Activated T-cell treated with anti-CD3 and anti-CD28 coated beads for 24 hours (primary cell): ENCODE results near the gene IGF2BP2.
"Not testable (repeated sequence)": the region's sequence is repeated elsewhere in the genome, so short reads cannot be mapped to it uniquely, and the experiment has no call there.

Experiments used
- DNase-seq: peaks from one replicate; pipeline ENCODE4 v3.0.0-alpha.2; 2020; ENCODE audit warnings: low read depth

IGF2BP2 gene

GRCh38 chr3:185837414-185837813 is 12.6 kb upstream of the IGF2BP2 start:
- no peak for DNase-seq

- no peak for DNase-seq
Observed at GRCh38 chr3:185831990-185832389, 7.1 kb upstream of the IGF2BP2 start.

- DNase-seq = no peak
Observed at GRCh38 chr3:185831195-185831594, 6.4 kb upstream of the IGF2BP2 start.

- no peak for DNase-seq
Observed at GRCh38 chr3:185830018-185830797, 5.4 kb upstream of the IGF2BP2 start.

DNA sequence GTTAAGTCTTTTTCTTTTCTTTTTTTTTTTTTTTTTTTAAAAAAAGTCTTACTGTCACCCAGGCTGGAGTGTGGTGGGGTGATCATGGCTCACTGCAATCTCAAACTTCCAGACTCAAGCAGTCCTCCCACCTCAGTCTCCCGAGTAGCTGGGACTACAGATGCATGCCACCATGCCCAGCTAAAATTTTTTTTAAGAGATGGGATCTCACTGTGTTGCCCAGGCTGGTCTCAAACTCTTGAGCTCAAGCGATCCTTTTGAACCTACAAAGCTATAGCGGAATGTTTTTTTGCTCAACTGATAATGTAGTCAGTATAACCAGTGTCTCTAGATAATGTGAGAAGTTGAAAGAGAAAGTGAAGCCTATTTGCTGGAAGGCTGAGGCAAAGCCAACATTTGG is 3.9 kb upstream of the IGF2BP2 start:
- DNase-seq = no peak

DNA sequence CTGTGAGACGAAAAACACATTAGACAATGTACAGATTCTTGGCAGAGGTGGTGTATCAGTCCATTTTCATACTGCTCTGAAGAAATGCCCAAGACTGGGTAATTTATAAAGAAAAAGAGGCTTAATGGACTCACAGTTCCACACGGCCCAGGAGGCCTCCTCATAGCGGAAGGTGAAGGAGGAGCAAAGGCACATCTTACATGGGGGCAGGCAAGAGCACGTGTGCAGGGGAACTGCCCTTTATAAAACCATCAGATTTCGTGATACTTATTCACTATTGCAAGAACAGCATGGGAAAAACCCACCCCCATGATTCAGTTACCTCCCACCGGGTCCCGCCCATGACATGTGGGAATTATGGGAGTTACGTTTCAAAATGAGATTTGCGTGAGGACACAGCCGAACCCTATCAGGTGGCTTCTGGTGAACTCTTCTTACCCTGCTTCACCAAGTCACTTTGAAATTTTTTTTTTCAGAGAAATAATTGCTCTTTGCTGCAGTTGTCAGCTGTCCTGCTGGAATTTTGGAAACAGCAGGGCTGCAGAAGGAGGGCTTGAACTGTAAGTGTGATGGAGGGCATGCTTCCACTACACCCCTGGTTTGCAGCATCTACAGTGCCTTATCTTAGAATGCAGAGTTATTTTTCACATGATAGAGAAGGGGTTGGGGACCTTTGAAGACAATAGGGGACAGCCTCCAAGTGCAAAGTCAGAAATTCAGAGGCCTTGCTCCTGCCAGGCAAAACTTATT is 2.9 kb upstream of the IGF2BP2 start:
- DNase-seq = no peak

DNA sequence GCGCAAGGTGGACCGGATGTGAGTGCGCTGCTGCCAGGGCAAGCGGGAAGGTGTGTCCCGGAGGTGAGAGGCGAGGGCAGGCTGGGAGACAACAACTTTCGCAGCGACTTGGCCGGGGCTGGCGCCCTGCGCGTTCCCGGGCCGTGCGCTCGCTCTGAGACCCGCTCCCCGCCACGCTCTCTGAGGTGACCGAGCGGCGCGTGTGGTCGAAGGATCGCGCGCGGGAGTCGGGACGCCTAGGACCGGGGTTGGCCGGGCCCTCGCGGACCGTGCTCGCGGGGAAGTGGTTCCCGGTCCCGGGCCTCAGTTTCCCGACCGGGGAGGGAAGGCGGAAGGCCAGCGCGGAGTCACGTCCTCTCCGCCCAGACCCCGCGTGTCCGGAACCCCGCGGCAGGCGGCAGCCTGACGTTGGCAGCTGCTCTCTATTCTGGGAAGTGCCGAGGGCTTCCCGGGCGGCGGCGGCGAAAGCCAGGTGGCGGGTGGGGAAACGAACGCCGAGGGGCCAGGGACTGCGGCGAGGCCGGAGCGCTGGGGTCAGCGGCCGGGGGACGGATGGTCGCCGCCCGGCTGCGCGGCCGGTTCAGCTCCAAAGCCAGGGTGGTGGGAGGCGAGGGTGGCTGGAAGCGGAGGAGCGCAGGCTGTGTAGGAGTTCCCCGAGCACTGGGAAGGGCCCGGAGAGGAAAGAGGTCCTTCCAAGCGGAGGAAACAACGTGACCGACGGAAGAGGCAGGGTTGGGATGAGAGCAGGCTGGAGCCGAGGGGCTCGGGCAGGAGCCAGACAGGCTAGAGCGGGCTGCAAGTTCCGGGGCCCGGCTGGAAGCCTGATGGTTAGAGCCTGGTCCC is 1.0 kb upstream of the IGF2BP2 start:
- peak; percentile 11 for DNase-seq

GRCh38 chr3:185824051-185825005 is 514 bp downstream of the IGF2BP2 start:
- DNase-seq = no peak

DNA sequence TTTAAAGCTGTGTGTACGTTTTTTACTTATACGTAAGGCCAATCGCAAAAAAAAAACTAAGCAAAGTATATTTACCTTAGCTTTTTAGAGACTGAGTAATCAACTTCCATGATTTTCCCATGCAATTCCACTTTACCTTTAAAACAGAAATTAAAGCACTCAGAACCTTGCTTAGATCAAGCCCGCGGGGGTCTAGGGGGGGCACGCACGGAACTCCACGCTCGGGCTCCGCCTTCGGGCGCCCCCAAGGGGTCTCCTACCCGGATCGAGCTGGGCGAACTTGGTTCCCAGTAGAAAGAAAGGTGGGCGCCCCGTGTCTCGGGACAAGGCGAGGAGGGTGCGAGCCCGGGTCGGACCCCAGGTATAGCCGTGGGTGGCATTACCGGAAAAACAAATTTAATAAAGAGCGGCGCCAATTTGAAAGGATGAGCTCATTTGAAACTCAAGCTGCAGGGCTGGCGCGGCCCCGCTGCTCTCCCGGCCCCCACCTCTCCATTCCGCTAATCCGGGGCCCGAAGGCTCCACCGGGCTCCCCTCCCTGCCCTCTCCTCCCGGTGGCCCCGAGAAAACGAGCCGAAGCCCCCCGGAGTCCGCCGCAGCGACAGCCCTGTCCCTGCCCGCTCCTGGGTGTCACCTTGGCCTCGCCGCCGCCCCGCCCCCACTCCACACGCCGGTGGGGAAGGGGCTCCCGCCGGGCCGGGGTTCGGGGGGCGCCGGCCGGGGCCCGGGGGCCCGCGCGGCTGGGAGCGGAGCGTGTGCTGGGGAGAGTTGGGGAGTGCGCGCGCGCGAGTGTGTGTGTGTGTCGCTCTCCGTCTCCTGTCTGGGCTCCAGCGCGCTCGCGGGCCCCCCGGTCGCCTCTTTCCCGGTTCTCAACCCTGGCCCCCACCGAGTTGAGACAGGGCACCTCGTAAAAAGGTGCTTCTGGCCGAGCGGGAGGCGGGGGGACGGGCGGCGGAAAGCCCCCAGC is 1.5 kb downstream of the IGF2BP2 start:
- DNase-seq = no peak

DNA sequence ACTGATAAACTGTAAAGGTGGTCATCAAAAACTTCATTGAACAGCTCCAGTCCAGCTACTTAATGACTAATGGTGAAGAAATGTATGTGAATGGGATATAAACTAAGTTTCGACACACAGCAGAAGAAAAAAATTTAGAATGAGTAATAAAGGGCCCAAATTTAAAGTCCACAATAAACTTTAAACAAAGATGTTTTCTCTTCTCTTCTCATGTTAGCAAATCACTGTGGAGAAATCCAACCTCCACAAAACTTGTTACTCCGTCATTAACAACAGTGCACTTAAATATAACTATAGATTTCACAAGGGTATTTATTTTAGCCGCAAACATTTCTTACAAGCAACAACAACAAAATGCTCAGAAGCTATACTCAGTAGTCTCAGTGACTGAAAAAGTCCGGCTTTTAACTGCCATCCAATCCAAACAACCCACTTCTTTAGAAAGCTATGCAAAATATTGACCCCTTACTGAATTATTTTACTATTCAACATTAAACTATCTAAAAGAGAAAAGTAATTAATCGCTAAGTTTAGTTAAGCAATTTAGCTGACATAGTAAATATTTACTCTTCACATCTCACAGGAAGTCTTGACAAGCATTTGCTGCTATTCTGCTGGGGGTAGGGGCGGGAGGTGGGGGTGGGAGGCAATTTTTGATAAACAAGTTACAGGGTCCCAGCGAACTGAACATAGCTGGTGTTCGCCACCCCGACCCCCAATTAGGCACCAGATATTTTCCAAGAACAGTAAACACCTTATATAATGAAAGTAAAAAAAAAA is 2.4 kb downstream of the IGF2BP2 start:
- DNase-seq = no peak

DNA sequence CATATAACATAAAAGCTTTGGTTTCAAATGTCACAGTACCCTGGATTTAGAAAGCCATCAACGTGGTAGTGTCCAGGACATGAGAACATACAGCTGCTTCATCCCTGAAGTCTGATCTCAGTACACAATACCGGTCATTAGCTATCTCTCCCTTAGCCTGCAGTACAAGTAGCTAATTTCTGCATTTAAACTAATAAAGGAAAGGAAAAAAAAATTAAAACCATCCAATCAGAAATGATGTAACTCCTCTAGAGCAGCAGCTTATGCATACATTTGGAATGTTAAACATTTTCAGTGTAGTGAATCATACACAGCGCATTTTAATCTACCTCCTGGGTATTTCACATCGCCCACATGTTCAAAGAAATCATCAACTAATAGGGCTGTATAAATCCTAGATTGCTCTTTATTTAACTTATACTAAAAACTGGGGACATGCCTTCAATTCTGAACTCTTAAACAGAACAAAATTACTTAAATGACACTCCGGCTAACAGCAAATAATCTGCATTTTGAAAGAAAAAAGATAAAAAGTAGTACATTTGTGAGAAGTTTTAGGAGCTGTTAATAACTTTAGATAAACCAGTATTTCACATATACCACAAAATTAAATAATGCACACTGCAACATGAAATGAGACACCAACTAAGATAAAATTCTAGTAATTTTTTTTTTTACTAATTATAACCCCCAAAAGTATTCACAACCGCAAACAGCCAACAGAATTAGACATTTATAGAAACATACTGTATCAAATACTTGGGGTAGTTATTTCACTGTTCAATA is 3.7 kb downstream of the IGF2BP2 start:
- no peak for DNase-seq

GRCh38 chr3:185818267-185818875 is 6.5 kb downstream of the IGF2BP2 start:
- DNase-seq = no peak

DNA sequence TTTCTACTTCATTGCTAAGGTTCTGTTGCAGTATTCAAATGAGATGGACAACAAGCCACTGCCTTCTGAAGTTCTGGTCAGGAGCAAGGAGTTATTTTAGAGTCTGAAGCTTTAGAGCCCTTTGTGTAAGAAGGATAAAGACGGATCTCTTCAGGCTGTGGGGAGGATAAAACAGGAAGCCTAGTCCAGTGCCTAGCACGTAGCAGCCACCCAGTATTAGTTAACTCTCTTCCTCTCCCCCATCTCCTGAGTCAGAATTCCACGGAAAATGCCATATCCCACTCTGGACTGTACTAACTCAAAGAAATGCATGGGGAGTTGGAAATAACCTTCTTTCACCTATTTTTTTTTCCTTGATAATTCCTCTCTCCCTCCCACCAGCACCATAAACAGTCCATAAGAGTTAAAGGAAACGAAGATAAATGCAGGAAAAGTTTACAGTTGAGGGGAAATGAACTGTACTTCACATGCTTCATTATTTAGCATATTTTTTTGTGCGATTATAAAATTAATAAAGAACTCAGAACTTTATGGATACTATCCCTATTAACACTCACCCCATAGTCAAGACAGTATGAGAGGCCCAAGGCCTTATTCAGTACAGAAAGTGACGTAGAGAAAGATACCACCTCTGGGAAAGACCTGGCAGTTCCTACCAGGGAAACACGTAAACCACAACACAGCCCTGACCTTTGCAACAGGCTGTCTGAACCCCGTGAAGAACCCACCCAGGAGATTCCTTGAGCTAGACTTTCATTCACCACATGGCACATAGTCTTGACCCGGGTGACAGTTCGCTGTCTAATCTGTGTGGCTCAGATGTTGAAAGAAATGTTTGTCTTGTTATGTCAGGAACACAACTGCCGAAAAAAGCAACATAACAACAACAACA is 9.2 kb downstream of the IGF2BP2 start:
- no peak for DNase-seq

- no peak for DNase-seq
Observed at GRCh38 chr3:185813691-185814215, 11.1 kb downstream of the IGF2BP2 start.

GRCh38 chr3:185813205-185813604 is 11.6 kb downstream of the IGF2BP2 start:
- no peak for DNase-seq

DNA sequence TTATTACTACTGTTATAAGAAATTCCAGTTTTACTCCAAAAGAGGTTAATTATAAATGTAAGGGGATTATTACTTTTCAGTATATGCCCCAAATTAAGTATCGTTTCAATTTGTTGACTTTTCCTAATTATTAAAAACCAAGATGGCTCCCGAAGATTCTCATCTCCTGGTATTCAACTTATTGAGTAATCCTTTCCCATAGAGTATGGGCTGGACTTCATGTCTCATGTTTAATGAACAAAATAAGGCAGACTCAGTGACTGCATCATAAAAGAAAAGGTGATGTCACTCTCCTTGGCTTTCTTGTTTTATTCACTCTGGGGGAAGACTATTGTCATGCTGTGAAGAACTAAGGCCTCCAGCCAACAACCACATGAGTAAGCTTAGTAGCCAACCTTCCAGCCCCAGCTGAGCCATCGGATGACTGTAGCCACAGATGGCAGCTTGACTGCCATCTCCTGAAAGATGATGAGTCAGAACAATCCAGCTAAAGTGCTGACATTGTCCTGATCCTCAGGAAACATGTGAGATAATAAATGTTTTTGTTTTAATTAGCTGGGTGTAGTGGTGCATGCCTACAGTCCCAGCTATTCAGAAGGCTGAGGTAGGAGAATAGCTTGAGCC is 17.3 kb downstream of the IGF2BP2 start:
- DNase-seq = no peak

DNA sequence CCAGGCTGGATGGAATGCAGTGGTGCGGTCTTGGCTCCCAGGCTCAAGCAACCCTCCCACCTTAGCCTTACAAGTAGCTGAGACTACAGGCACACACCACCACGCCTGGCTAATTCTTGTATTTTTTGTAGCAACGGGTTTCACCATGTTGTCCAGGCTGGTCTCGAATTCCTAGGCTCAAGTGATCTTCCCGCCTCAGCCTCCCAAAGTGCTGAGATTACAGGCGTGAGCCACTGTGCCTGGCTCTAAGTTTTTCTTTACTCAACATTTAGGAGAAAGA is 26.1 kb downstream of the IGF2BP2 start:
- DNase-seq = not testable (repeated sequence)
